ENCODE results near the gene SMTNL2. TPM values are rescaled to one million over a fixed set of nuclear protein-coding genes. Genes with fewer than 3 reads are reported as not detected.

The SMTNL2 gene
- total and polyA plus RNA-seq, 9 of the 15 experiments (the other 6 are each of a cell fraction or from before 2014, with no cell fraction given): not detected

DNA sequence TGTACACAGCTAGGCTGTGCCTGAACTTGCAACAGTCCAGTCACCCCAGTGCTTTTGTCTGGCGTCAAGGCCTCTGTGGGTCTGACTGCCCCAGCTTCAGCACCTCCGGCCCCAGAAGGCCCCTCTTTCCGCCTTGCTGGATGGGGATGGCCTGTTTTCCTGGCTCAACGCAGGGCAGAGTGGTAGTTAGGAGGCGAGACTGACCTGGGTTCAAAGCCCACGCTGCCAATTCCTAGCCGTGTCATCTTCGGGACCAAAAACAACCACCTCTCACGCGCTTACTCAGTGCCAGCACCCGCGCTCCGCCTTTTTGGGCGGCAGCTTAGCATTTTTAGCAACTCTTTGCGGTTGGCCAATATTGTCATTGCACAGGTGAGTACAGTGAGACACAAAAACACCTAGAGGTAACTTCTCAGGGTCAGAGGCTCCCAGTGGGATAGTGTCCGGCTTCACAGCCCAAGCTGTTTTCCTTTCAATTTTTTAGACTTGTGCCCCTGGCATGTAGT lies 33.7 kb upstream of the SMTNL2 start (continued):
- TF ChIP-seq VEZF1 (CRISPR knock-in tag; IDR thresholded peaks at IDR 0.05) (no peak), RBFOX2 (IDR thresholded peaks at IDR 0.05; ENCODE audit: low read depth, low read length) (peak; percentile 36; the same call in 1 of the 2 replicates), BRF1 (IDR thresholded peaks at IDR 0.05; ENCODE audit: borderline replicate concordance, extremely low read depth, insufficient read length) (no peak), NUFIP1 (IDR thresholded peaks at IDR 0.05; ENCODE audit: partially characterized antibody) (no peak), ZC3H11A (IDR thresholded peaks at IDR 0.05; ENCODE audit: low read depth, low read length) (no peak), POLR2G (IDR thresholded peaks at IDR 0.05; ENCODE audit: low read depth, low read length) (peak; percentile 12), KLF6 (CRISPR knock-in tag; IDR thresholded peaks at IDR 0.05; ENCODE audit: borderline replicate concordance) (no peak), ZNF639 (CRISPR knock-in tag; conservative IDR thresholded peaks at IDR 0.05 in 1 of 2, IDR thresholded peaks at IDR 0.05 in 1 of 2) (no peak), ZBTB7A (IDR thresholded peaks at IDR 0.05; ENCODE audit: borderline replicate concordance, control insufficient read depth, low read depth, low read length) (no peak)
- TF ChIP-seq, protein P1, sequence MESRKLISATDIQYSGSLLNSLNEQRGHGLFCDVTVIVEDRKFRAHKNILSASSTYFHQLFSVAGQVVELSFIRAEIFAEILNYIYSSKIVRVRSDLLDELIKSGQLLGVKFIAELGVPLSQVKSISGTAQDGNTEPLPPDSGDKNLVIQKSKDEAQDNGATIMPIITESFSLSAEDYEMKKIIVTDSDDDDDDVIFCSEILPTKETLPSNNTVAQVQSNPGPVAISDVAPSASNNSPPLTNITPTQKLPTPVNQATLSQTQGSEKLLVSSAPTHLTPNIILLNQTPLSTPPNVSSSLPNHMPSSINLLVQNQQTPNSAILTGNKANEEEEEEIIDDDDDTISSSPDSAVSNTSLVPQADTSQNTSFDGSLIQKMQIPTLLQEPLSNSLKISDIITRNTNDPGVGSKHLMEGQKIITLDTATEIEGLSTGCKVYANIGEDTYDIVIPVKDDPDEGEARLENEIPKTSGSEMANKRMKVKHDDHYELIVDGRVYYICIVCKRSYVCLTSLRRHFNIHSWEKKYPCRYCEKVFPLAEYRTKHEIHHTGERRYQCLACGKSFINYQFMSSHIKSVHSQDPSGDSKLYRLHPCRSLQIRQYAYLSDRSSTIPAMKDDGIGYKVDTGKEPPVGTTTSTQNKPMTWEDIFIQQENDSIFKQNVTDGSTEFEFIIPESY (CRISPR knock-in tag; IDR thresholded peaks at IDR 0.05): no peak
